Heart left ventricle (tissue), 16 donors: ENCODE results near the gene PWP1. TPM values are rescaled to one million over a fixed set of nuclear protein-coding genes. Genes with fewer than 3 reads are reported as not detected.

Experiments used
- ATAC-seq, 4 donors: fragments of 200-7000 bp; cut with Tn5 transposase; one replicate each; pipeline ENCODE4 v1.9.1; 2020 to 2022; ENCODE audit warnings: moderate library complexity in 4 of 4, mild to moderate bottlenecking in 3 of 4, moderate number of reproducible peaks in 1 of 4
- DNase-seq, 5 donors: peaks; one replicate each; pipeline ENCODE4 v3.0.0-alpha.2; 2020
- H3K27ac ChIP-seq, 12 donors: fragments of 200-600 bp; sonication (generic) in 4 of 12; one replicate each; pipeline versions ENCODE4 v1.5.0 to v1.8.0; 2016 to 2022; ENCODE audit warnings: mild to moderate bottlenecking in 2 of 12
- H3K27me3 ChIP-seq, 9 donors: fragments of 200-600 bp; sonication (generic) in 2 of 9; one replicate each; pipeline versions ENCODE4 v1.5.1 to v1.8.0; 2016 to 2022; ENCODE audit warnings: mild to moderate bottlenecking in 3 of 9
- H3K36me3 ChIP-seq, 9 donors: fragments of 200-600 bp; sonication (generic) in 2 of 9; one replicate each; pipeline versions ENCODE4 v1.5.0 to v1.8.0; 2018 to 2022; ENCODE audit warnings: mild to moderate bottlenecking in 2 of 9
- H3K4me1 ChIP-seq, 12 donors: fragments of 200-600 bp; sonication (generic) in 4 of 12; one replicate each; pipeline versions ENCODE4 v1.5.0 to v1.8.0; 2016 to 2022; ENCODE audit warnings: mild to moderate bottlenecking in 3 of 12
- H3K4me3 ChIP-seq, 12 donors: fragments of 200-600 bp; sonication (generic) in 4 of 12; one replicate each; pipeline versions ENCODE4 v1.5.0 to v1.8.0; 2017 to 2022; ENCODE audit warnings: mild to moderate bottlenecking in 9 of 12, moderate library complexity in 4 of 12
- H3K9me3 ChIP-seq, 12 donors: fragments of 200-600 bp; sonication (generic) in 4 of 12; one replicate each; pipeline versions ENCODE4 v1.5.0 to v1.8.0; 2016 to 2022; ENCODE audit warnings: mild to moderate bottlenecking in 1 of 12
- POLR2A ChIP-seq, 2 donors: fragments of 450-650 bp; IDR thresholded peaks; one replicate each; pipeline ENCODE4 v1.6.1; 2017; ENCODE audit warnings: antibody characterized with exemption in 2 of 2, mild to moderate bottlenecking in 2 of 2, moderate library complexity in 2 of 2
- WGBS, 4 donors: extraction: QIAGEN DNeasy Blood & Tissue Kit in 2 of 4; methylation state at CpG; one replicate each; pipeline versions ENCODE4 v1.1.5 to v1.1.7; 2013 to 2018; 5-methylcytosine and 5-hydroxymethylcytosine counted together
- intact Hi-C, 10 donors: fragments of 100-400 bp; cut with DNase I; formaldehyde crosslinking; loops; one replicate each; pipeline versions ENCODE4 v1.11.1 to v1.14.2; 2022
- polyA plus RNA-seq, 2 donors: library from polyadenylated mRNA; stranded (reverse); fragments of 200-250 nt; gene quantifications; one replicate each; pipeline ENCODE4 v1.2.3, GENCODE V29; 2013
- total RNA-seq, 9 donors: library from RNA; depleted of rRNA in 2 of 9; stranded (reverse); fragments of >200 nt in 2 of 9; fragmentation: NEBNext Ultra II Directional in 3 of 9; extraction: Animal tissue kit (Norgen Biotek cat#: 25700) in 3 of 9; gene quantifications; one replicate each; pipeline versions ENCODE4 v1.1.0 to v1.2.4, GENCODE V29; 2016 to 2023
- TF ChIP-seq, protein P1 (sequence below), 12 donors: fragments of 200-600 bp; sonication (generic) in 4 of 12; IDR thresholded peaks; one replicate each; pipeline versions ENCODE4 v1.5.0 to v1.8.0; 2018 to 2022; ENCODE audit warnings: antibody characterized with exemption in 12 of 12, mild to moderate bottlenecking in 5 of 12
- donor health status: ischemic (EF 13 %, LVEDD 7.1; RV severe dilation, severe dysfunction).
- donor health status: healthy with polysubstance abuse.
- donor health status: DM: no; HTN: yes; CAD: no.
- donor health status: DM: no; HTN: no; CAD: no.
- donor health status: ischemic (EF 25% LVEDD 6.9; RV normal size, moderate dysfunction).
- donor health status: ischemic (EF 25% LVEDD 5.7; RV mildly dilated, moderate dysfunction).
- donor health status: healthy.
- donor health status: DM: yes; HTN: yes; CAD: no.
- donor health status: ischemic (EF 35%, LVEDD 5.7; RV mildly dilated, moderate dysfunction).
- donor health status: nonischemic (EF 11% LVEDD 7.7; RV severe dilation, severe dysfunction).
- donor health status: DM: yes; HTN: yes; CAD: no.
- donor health status: PGD.
- donor health status: ischemic (EF 29% LVEDD 5.4; RV normal size, mild dysfunction).
- donor health status: nonischemic (EF 23%, LVEDD 6.1; RV moderate dilation, normal function).

Gene PWP1
- total and polyA plus RNA-seq, 11 donors, result 7.6 to 49.7 (median 17.0) TPM

DNA sequence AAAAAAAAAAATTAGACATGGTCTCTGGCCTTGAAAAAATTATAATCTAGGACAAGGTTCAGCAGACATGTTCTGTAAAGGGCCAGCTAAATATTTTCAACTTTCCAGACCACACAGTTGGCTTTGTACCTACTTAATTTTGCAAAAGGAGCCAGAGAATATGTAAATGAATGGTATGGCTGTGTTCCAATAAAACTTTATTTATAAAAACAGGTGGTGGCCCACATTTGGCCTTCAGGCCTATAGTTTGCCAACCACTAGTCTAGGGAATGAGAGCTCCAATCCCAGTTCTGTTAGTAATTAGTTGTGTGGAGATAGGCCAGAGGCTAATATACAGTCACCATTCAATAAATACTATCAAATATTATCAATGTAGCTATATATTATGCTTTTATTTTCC is 29.3 kb upstream of the PWP1 start:
- Histone ChIP-seq H3K27me3 (no peaks in the 10 kb centered on the region), H3K4me3 (no peak overlapping the region), H3K4me1 (peaks cover 0 to 10% (median 0%) of the 10 kb centered on the region in 12 donors), H3K27ac (no peak overlapping the region), H3K9me3 (no peaks in the 10 kb centered on the region), H3K36me3 (no peaks in the 10 kb centered on the region)
- intact Hi-C loops, result no loop called here
- DNase-seq (no peak), ATAC-seq (no peak)
- TF ChIP-seq POLR2A (IDR thresholded peaks at IDR 0.05), result no peak
- TF ChIP-seq, protein P1, sequence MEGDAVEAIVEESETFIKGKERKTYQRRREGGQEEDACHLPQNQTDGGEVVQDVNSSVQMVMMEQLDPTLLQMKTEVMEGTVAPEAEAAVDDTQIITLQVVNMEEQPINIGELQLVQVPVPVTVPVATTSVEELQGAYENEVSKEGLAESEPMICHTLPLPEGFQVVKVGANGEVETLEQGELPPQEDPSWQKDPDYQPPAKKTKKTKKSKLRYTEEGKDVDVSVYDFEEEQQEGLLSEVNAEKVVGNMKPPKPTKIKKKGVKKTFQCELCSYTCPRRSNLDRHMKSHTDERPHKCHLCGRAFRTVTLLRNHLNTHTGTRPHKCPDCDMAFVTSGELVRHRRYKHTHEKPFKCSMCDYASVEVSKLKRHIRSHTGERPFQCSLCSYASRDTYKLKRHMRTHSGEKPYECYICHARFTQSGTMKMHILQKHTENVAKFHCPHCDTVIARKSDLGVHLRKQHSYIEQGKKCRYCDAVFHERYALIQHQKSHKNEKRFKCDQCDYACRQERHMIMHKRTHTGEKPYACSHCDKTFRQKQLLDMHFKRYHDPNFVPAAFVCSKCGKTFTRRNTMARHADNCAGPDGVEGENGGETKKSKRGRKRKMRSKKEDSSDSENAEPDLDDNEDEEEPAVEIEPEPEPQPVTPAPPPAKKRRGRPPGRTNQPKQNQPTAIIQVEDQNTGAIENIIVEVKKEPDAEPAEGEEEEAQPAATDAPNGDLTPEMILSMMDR (IDR thresholded peaks at IDR 0.05), result no peak

DNA sequence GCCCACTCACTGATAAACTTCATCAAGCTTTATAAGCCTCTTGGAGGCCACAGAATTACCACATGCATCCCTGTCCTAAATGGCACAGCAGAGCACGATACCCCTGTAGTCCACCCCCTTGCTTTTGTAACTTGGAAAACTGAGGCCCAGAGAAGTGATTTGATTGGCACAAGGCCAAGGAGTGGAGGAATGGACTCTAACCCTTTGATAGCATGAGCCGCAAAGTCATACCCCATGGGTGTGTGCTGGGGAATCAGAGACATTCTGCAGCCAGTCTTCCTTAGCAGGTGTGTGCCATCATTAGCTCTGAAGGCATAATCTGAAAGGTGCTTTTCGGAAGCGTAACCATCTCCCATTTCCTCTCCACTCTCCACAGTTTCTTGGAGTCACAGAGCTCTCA is 28.5 kb upstream of the PWP1 start:
- DNase-seq (no peak), ATAC-seq (no peak)
- H3K4me1 ChIP-seq, result peaks cover 0 to 10% (median 0%) of the 10 kb centered on the region in 12 donors
- no peak overlapping the region for H3K4me3 ChIP-seq
- 86 to 94% (median 90%) methylated on average over 4 of the region's 4 CpGs for WGBS, 4 donors
- H3K36me3 ChIP-seq, result no peaks in the 10 kb centered on the region
- intact Hi-C loops, result no loop called here
- H3K27me3 ChIP-seq, result no peaks in the 10 kb centered on the region
- H3K9me3 ChIP-seq, result no peaks in the 10 kb centered on the region
- TF ChIP-seq POLR2A (IDR thresholded peaks at IDR 0.05), result no peak
- TF ChIP-seq, protein P1 (IDR thresholded peaks at IDR 0.05), result no peak
- no peak overlapping the region for H3K27ac ChIP-seq

DNA sequence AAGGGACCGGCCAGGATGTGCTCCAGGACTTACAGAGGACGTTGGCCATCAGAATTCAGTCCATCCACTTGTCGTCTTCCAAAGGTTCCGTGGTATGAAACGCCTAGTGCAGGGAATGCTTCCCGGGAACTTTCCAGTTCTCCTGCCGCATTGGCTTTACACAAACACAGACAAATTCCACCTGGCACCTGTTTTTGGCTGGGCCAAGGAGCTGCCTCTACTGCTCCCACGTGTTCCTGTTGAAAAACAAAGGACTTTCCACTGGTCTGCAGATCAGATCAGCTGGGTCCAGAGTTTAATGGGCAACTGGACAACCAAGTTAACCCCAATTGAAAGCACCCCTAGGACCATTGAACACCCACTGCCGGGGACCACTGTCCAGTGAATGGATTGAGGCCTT is 28.0 kb upstream of the PWP1 start:
- ATAC-seq (no peak), DNase-seq (no peak)
- no peaks in the 10 kb centered on the region for H3K36me3 ChIP-seq
- H3K27ac ChIP-seq, result no peak overlapping the region
- 87 to 94% (median 88%) methylated on average over 9 of the region's 9 CpGs for WGBS, 4 donors
- no peaks in the 10 kb centered on the region for H3K9me3 ChIP-seq
- TF ChIP-seq POLR2A (IDR thresholded peaks at IDR 0.05), result no peak
- TF ChIP-seq, protein P1 (IDR thresholded peaks at IDR 0.05), result no peak
- peaks cover 0 to 12% (median 0%) of the 10 kb centered on the region in 12 donors for H3K4me1 ChIP-seq
- intact Hi-C loops, result no loop called here
- no peak overlapping the region for H3K4me3 ChIP-seq
- H3K27me3 ChIP-seq, result no peaks in the 10 kb centered on the region

DNA sequence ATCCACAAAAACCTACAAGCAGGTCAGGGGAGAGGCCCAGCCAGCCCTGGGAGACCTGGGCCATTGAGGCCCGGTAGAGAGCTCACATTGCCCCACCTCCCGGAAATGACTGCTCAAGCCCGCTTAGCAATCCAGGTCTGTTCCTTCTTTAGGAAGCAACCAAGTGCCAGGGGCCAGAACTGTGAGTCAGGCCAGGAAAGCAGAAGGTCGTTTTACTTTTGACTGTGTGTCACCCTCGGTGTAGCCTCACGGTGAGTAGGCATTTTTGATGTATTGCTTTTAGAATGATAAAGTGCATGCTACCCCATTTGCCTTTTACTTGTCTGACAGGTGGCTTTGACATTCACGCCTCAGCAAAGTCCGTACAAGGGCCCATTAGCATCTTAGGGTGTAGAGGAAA is 25.4 kb upstream of the PWP1 start:
- peaks cover 0 to 11% (median 0%) of the 10 kb centered on the region in 12 donors for H3K4me1 ChIP-seq
- H3K27me3 ChIP-seq, result no peaks in the 10 kb centered on the region
- intact Hi-C loops, result loop anchor here in 1 of 10 donors (10.0 kb wide), 1 partner anchor 385 kb away; no protein-coding TSS in a partner anchor
- DNase-seq (no peak), ATAC-seq (no peak)
- H3K4me3 ChIP-seq, result no peak overlapping the region
- TF ChIP-seq POLR2A (IDR thresholded peaks at IDR 0.05), result no peak
- TF ChIP-seq, protein P1 (IDR thresholded peaks at IDR 0.05), result no peak
- H3K36me3 ChIP-seq, result no peaks in the 10 kb centered on the region
- H3K9me3 ChIP-seq, result no peaks in the 10 kb centered on the region
- 71 to 83% (median 80%) methylated on average over 6 to 8 of the region's 8 CpGs for WGBS, 4 donors
- H3K27ac ChIP-seq, result no peak overlapping the region
